Neural crest cell (in vitro differentiated cells): Measurements from ENCODE around the gene SAPCD2. TPM values are rescaled to one million over a fixed set of nuclear protein-coding genes. Genes with fewer than 3 reads are reported as not detected.

Experiments
- DNase-seq: peaks from one replicate; pipeline ENCODE4 v3.0.0; 2021; ENCODE audit warnings: low read depth, mixed read lengths, low spot score
- H3K27ac Mint-ChIP-seq: one replicate; pipeline ENCODE4 v1.8.0; 2021; ENCODE audit warnings: mild to moderate bottlenecking, mixed read lengths; ENCODE audit not compliant: unreplicated experiment
- H3K27me3 Mint-ChIP-seq: 2 replicates; pipeline ENCODE4 v1.8.0; 2021; ENCODE audit warnings: low read depth, mild to moderate bottlenecking, mixed read lengths
- H3K36me3 Mint-ChIP-seq: 2 replicates; pipeline ENCODE4 v1.8.0; 2021; ENCODE audit warnings: low read depth, mild to moderate bottlenecking, mixed read lengths
- H3K4me1 Mint-ChIP-seq: 2 replicates; pipeline ENCODE4 v1.8.0; 2021; ENCODE audit warnings: mixed read lengths
- H3K4me3 Mint-ChIP-seq: one replicate; pipeline ENCODE4 v1.8.0; 2021; ENCODE audit warnings: mild to moderate bottlenecking, mixed read lengths
- H3K9me3 Mint-ChIP-seq: 2 replicates; pipeline ENCODE4 v1.8.0; 2021; ENCODE audit warnings: mixed read lengths
- CTCF ChIP-seq: fragments of 200-600 bp; sonication (generic); conservative IDR thresholded peaks from 2 replicates; pipeline ENCODE4 v1.5.0; 2021; ENCODE audit warnings: antibody characterized with exemption, mild to moderate bottlenecking
- total RNA-seq: library from RNA; stranded (reverse); gene quantifications from 2 replicates; pipeline ENCODE4 v1.2.1, GENCODE V29; 2021

The SAPCD2 gene
- total RNA-seq, 1 donor from 2014 or later = 31.1 TPM

- peaks cover 14% of the 10 kb centered on the region for H3K4me1 Mint-ChIP-seq
- no peak for DNase-seq
- H3K4me3 Mint-ChIP-seq = peak overlapping the region; percentile 62
- H3K27ac Mint-ChIP-seq = no peak overlapping the region
- TF ChIP-seq CTCF = no peak
- no peaks in the 10 kb centered on the region for H3K36me3 Mint-ChIP-seq
- no peaks in the 10 kb centered on the region for H3K9me3 Mint-ChIP-seq
- H3K27me3 Mint-ChIP-seq = peaks cover 25% of the 10 kb centered on the region
Measured at GRCh38 chr9:137069508-137070091, 757 bp downstream of the SAPCD2 start.

- Mint-ChIP-seq H3K4me3 (peak overlapping the region; percentile 80), H3K27me3 (peaks cover 18% of the 10 kb centered on the region), H3K27ac (no peak overlapping the region), H3K9me3 (no peaks in the 10 kb centered on the region), H3K4me1 (peaks cover 14% of the 10 kb centered on the region), H3K36me3 (no peaks in the 10 kb centered on the region)
- TF ChIP-seq CTCF = no peak
- DNase-seq = no peak
Measured at GRCh38 chr9:137068539-137069507, 1.5 kb downstream of the SAPCD2 start.

DNA sequence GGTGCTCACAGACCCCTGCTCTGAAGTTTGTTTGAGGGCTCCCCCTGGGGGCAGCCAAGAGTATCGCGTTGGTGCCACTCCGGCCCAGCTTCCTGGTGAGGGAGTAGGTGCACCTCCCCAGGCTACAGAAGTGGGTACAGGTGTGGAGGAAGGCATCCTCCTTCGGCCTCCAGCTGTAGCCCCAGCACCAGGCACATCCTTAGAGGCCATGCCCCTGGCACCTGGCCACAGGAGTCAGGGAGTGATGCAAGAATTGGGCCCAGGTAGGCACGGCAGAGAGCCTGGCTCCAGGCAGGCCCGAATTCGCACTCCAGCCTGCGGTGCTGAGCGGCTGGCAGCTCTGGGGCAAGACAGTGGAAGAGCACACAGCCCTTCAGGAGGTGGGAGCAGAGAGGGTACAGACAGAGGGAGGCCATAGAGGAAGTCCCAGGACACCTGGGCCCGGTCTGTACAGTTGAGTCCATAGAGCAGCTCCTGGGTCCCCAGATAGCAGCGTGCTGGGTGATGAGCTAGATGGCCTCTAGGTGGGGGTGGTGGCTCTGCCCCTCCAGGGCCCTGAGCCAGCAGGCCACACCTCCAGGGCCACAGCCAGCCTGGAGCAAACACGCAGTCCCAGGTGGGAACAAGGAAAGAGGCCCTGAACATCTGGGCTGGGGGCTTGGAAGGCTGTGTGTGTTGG lies 2.4 kb downstream of the SAPCD2 start:
- DNase-seq = peak; percentile 80
- peaks cover 15% of the 10 kb centered on the region for H3K27me3 Mint-ChIP-seq

DNA sequence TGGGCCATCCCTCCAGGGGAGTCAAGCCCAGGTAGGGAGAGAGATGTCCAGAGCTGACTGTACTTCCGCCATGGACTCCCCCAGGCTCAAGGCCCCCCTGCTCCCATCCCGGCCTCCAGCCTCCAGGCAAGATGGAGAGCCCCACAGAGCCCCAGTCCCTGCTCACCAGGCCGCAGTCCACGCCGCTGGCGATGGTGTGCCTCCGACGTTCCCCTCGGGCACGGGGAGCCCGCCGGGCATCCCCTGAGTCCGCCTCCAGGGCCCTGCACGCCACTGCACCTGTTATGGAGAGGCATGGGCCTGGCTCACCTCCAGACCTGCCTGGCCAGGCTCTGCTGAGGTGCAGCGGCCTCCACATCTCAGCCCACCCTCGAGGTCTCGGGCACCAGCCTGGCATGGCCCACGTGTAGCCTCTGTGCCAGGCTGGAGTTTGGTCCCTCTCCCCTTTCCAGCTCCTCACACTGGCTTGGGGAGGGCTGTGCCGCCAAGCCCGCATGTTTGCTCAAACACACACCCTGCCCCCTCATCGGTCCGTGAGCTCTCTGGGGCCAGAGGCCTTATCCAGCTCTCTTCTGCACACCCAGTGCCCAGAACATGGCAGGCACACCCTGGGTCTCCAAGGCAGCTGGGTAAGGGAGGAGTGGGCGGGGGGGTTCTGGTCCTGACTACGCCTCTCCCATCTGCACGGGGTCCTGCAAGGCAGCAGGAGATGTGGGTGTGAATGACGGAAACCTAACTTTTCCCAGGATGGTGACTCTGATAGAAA lies 4.1 kb downstream of the SAPCD2 start:
- H3K4me3 Mint-ChIP-seq = no peak overlapping the region
- H3K9me3 Mint-ChIP-seq = no peaks in the 10 kb centered on the region
- peaks cover 11% of the 10 kb centered on the region for H3K4me1 Mint-ChIP-seq
- no peak for TF ChIP-seq CTCF
- DNase-seq = no peak
- no peak overlapping the region for H3K27ac Mint-ChIP-seq
- peaks cover 8% of the 10 kb centered on the region for H3K27me3 Mint-ChIP-seq
- H3K36me3 Mint-ChIP-seq = no peaks in the 10 kb centered on the region

More for the DNA sequence above, 2.4 kb downstream of the SAPCD2 start:
- Mint-ChIP-seq H3K9me3 (no peaks in the 10 kb centered on the region), H3K4me1 (peaks cover 14% of the 10 kb centered on the region), H3K27ac (no peak overlapping the region), H3K36me3 (no peaks in the 10 kb centered on the region), H3K4me3 (peak overlapping the region; percentile 80)
- peak; percentile 79 for TF ChIP-seq CTCF

- no peak for TF ChIP-seq CTCF
- Mint-ChIP-seq H3K36me3 (no peaks in the 10 kb centered on the region), H3K4me1 (peaks cover 3% of the 10 kb centered on the region), H3K4me3 (no peak overlapping the region), H3K27me3 (peaks cover 9% of the 10 kb centered on the region), H3K27ac (no peak overlapping the region), H3K9me3 (no peaks in the 10 kb centered on the region)
- DNase-seq = no peak
Measured at GRCh38 chr9:137065336-137065967, 4.9 kb downstream of the SAPCD2 start.
